ENCODE data around the gene BAZ1B. TPM values are rescaled to one million over a fixed set of nuclear protein-coding genes. Genes with fewer than 3 reads are reported as not detected.

Gene BAZ1B
- total RNA-seq, 4 donors from 2014 or later: 31.2 to 47.0 (median 42.0) TPM

- H3K27ac ChIP-seq: no peak overlapping the region
- H3K4me3 ChIP-seq: no peak overlapping the region
- TF ChIP-seq POLR2A (IDR thresholded peaks at IDR 0.05): no peak
- TF ChIP-seq CTCF (IDR thresholded peaks at IDR 0.05 in 4 of 5, conservative IDR thresholded peaks at IDR 0.05 in 1 of 5): no peak
- H3K27me3 ChIP-seq: no peaks in the 10 kb centered on the region
- in situ Hi-C loops (cut with MboI; ENCODE audit: low sequenced_read_pairs in 4 of 4): no loop called here
- ATAC-seq (no peak), DNase-seq (no peak)
- intact Hi-C loops (cut with DNase I; ENCODE audit: low total_unique reads): no loop called here
- peaks cover 0 to 17% of the 10 kb centered on the region in 2 donors for H3K36me3 ChIP-seq
- H3K9me3 ChIP-seq: no peaks in the 10 kb centered on the region
- H3K4me1 ChIP-seq: peaks cover 10 to 20% of the 10 kb centered on the region in 2 donors
These were observed 85.0 kb downstream of the BAZ1B start for GRCh38 chr7:73437091-73437490.

GRCh38 chr7:73436031-73436929, 85.8 kb downstream of the BAZ1B start:
- intact Hi-C loops (cut with DNase I; ENCODE audit: low total_unique reads): no loop called here
- ATAC-seq (no peak), DNase-seq (no peak)
- peaks cover 10 to 20% of the 10 kb centered on the region in 2 donors for H3K4me1 ChIP-seq
- no peaks in the 10 kb centered on the region for H3K9me3 ChIP-seq
- no peak overlapping the region for H3K27ac ChIP-seq
- H3K27me3 ChIP-seq: no peaks in the 10 kb centered on the region
- peak overlapping the region in 3 of 4 donors; percentile 15 to 39 (median 38) for H3K4me3 ChIP-seq
- TF ChIP-seq CTCF (IDR thresholded peaks at IDR 0.05 in 4 of 5, conservative IDR thresholded peaks at IDR 0.05 in 1 of 5) (no peak), POLR2A (IDR thresholded peaks at IDR 0.05) (no peak)
- H3K36me3 ChIP-seq: peaks cover 0 to 9% of the 10 kb centered on the region in 2 donors
- in situ Hi-C loops (cut with MboI; ENCODE audit: low sequenced_read_pairs in 4 of 4): no loop called here

GRCh38 chr7:73435471-73436009, 86.6 kb downstream of the BAZ1B start:
- DNase-seq: no peak
- no peak for TF ChIP-seq POLR2A (IDR thresholded peaks at IDR 0.05)
- no peak for TF ChIP-seq CTCF (IDR thresholded peaks at IDR 0.05 in 4 of 5, conservative IDR thresholded peaks at IDR 0.05 in 1 of 5)
- in situ Hi-C loops (cut with MboI; ENCODE audit: low sequenced_read_pairs in 4 of 4) (no loop called here), intact Hi-C loops (cut with DNase I; ENCODE audit: low total_unique reads) (no loop called here)
- Histone ChIP-seq H3K4me1 (peaks cover 10 to 20% of the 10 kb centered on the region in 2 donors), H3K36me3 (peaks cover 0 to 1% of the 10 kb centered on the region in 2 donors), H3K27me3 (no peaks in the 10 kb centered on the region), H3K4me3 (peak overlapping the region; percentile 15 to 39 (median 30)), H3K27ac (no peak overlapping the region), H3K9me3 (no peaks in the 10 kb centered on the region)
- ATAC-seq: no peak

GRCh38 chr7:73434701-73435069, 87.4 kb downstream of the BAZ1B start:
- in situ Hi-C loops (cut with MboI; ENCODE audit: low sequenced_read_pairs in 4 of 4) (no loop called here), intact Hi-C loops (cut with DNase I; ENCODE audit: low total_unique reads) (loop anchor here (5.0 kb wide), 2 partner anchors 37 to 92 kb away; no protein-coding TSS in a partner anchor)
- peaks cover 10 to 20% of the 10 kb centered on the region in 2 donors for H3K4me1 ChIP-seq
- DNase-seq (no peak), ATAC-seq (no peak)
- H3K27me3 ChIP-seq: no peaks in the 10 kb centered on the region
- no peak overlapping the region for H3K4me3 ChIP-seq
- no peak overlapping the region for H3K27ac ChIP-seq
- H3K9me3 ChIP-seq: no peaks in the 10 kb centered on the region
- no peak for TF ChIP-seq CTCF (IDR thresholded peaks at IDR 0.05 in 4 of 5, conservative IDR thresholded peaks at IDR 0.05 in 1 of 5)
- no peak for TF ChIP-seq POLR2A (IDR thresholded peaks at IDR 0.05)
- no peaks in the 10 kb centered on the region for H3K36me3 ChIP-seq
